K562 (cell line): ENCODE results near the gene ADAD1. TPM values are rescaled to one million over a fixed set of nuclear protein-coding genes. Genes with fewer than 3 reads are reported as not detected.
A peak's percentile ranks its signal among the peaks of the same experiment; 100 is the strongest.

Experiments used
- ATAC-seq: fragments of 200-7000 bp; cut with Tn5 transposase; 3 replicates; pipeline ENCODE4 v1.9.1; 2020; ENCODE audit warnings: moderate library complexity
- BruUV-seq: library from RNA; stranded (reverse); fragments of 400-500 nt; replicated peaks from 2 replicates; lab custom pipeline; 2021; lab: Mats Ljungman, UMichigan
- CTCF ChIA-PET: fragments of 300-600 bp; formaldehyde crosslinking; extraction: SDS; loops from one replicate; lab custom pipeline; 2021; ENCODE audit warnings: low intra/inter-chr PET ratio; lab: Yijun Ruan, JAX
- POLR2A ChIA-PET: fragments of 300-600, 350-650 bp; sonication (Branson Sonifier 250); formaldehyde crosslinking; extraction: SDS; loops from one replicate; lab custom pipeline; 2021; ENCODE audit warnings: antibody characterized with exemption, inconsistent platforms; lab: Yijun Ruan, JAX
- DNase-seq, 4 experiments: peaks; one replicate each; pipeline versions ENCODE4 v3.0.0 to v3.0.0-alpha.2; 2011 to 2018; ENCODE audit warnings: low spot score in 3 of 4, mixed read lengths in 3 of 4; ENCODE audit errors: extremely low read depth in 1 of 4
- FAIRE-seq: peaks from 2 replicates; lab custom pipeline; 2011; peaks lifted over from hg19 to GRCh38; lab: Jason Lieb, UNC
- H2AFZ ChIP-seq: 2 replicates; pipeline ENCODE4 v1.6.0; 2011; ENCODE audit warnings: low read depth, low read length, control low read depth, inconsistent platforms
- H3K27ac ChIP-seq: fragments of 200-600 bp; 3 replicates; pipeline ENCODE4 v1.8.0; 2011; ENCODE audit warnings: low read depth, mild to moderate bottlenecking, control low read depth, inconsistent platforms, low read length, moderate library complexity, mixed read lengths; ENCODE audit errors: extremely low read depth
- H3K27me3 ChIP-seq, 2 experiments: fragments of 300-600 bp in 1 of 2; 2 replicates in 1 of 2; 3 replicates in 1 of 2; pipeline versions ENCODE4 v1.6.0 to v1.8.0; 2011; ENCODE audit warnings: inconsistent platforms in 2 of 2, low read length in 2 of 2, mild to moderate bottlenecking in 1 of 2, mixed read lengths in 1 of 2, moderate library complexity in 1 of 2; ENCODE audit not compliant: control insufficient read depth in 2 of 2, insufficient read depth in 2 of 2
- H3K36me3 ChIP-seq: fragments of 300-600 bp; 3 replicates; pipeline ENCODE4 v1.8.0; 2011; ENCODE audit warnings: mild to moderate bottlenecking, low read length, inconsistent platforms; ENCODE audit not compliant: control insufficient read depth, insufficient read depth
- H3K4me1 ChIP-seq, 2 experiments: fragments of 200-600 bp in 1 of 2; replicated peaks in 1 of 2; 2 replicates in 1 of 2; 3 replicates in 1 of 2; pipeline versions ENCODE4 v1.5.1 to v1.8.0; 2011; ENCODE audit warnings: inconsistent platforms in 2 of 2, low read length in 2 of 2, mild to moderate bottlenecking in 1 of 2, mixed read lengths in 1 of 2, moderate library complexity in 1 of 2; ENCODE audit not compliant: control insufficient read depth in 2 of 2, insufficient read depth in 2 of 2
- H3K4me2 ChIP-seq: 2 replicates; pipeline ENCODE4 v1.6.1; 2011; ENCODE audit warnings: low read length, control low read depth, inconsistent platforms, mixed read lengths; ENCODE audit not compliant: insufficient read depth
- H3K4me3 ChIP-seq: fragments of 200-600 bp; sonication (generic), shearing (Covaris generic); 2 replicates; pipeline ENCODE4 v1.5.1; 2016; ENCODE audit warnings: control low read depth, inconsistent platforms
- H3K79me2 ChIP-seq: fragments of 200-600 bp; 3 replicates; pipeline ENCODE4 v1.8.0; 2011; ENCODE audit warnings: low read length, inconsistent platforms; ENCODE audit not compliant: control insufficient read depth, insufficient read depth
- H3K9ac ChIP-seq, 2 experiments: 2 replicates each; pipeline versions ENCODE4 v1.6.0 to v1.6.1; 2011; ENCODE audit warnings: low read depth in 2 of 2, low read length in 2 of 2, control low read depth in 1 of 2, inconsistent platforms in 1 of 2, mild to moderate bottlenecking in 1 of 2, mixed read lengths in 1 of 2; ENCODE audit not compliant: insufficient read depth in 1 of 2
- H3K9me1 ChIP-seq: one replicate; pipeline ENCODE4 v1.6.0; 2011; ENCODE audit warnings: inconsistent platforms, mild to moderate bottlenecking, low read length, moderate library complexity; ENCODE audit not compliant: control insufficient read depth, insufficient read depth
- H3K9me3 ChIP-seq: replicated peaks from 2 replicates; pipeline ENCODE4 v1.5.1; 2011; ENCODE audit warnings: low read depth, low read length, inconsistent platforms; ENCODE audit not compliant: control insufficient read depth, insufficient read depth
- H4K20me1 ChIP-seq: replicated peaks from 2 replicates; pipeline ENCODE4 v1.6.1; 2011; ENCODE audit warnings: low read length, inconsistent platforms, mixed read lengths; ENCODE audit not compliant: control insufficient read depth, insufficient read depth
- HSF4 ChIP-seq: fragments of 250-450 bp; sonication (Bioruptor Pico); IDR thresholded peaks from 2 replicates; pipeline ENCODE4 v2.1.2; 2022; ENCODE audit warnings: mild to moderate bottlenecking, moderate library complexity, borderline replicate concordance
- KLF1 ChIP-seq: fragments of 450-650 bp; IDR thresholded peaks from 2 replicates; pipeline ENCODE4 v1.6.1; 2016; ENCODE audit warnings: missing genetic modification characterization, missing compliant biosample characterization
- L3MBTL2 ChIP-seq: fragments of 450-650 bp; IDR thresholded peaks from 2 replicates; pipeline ENCODE4 v1.6.1; 2016; ENCODE audit warnings: mild to moderate bottlenecking, moderate library complexity
- MNT ChIP-seq, 2 experiments: fragments of 450-650 bp; conservative IDR thresholded peaks; 2 replicates each; pipeline ENCODE4 v1.6.1; 2017; ENCODE audit warnings: mild to moderate bottlenecking in 2 of 2, moderate library complexity in 2 of 2
- NR2C2 ChIP-seq, 2 experiments: fragments of 200-800 bp in 1 of 2; sonication (Bioruptor generic) in 1 of 2; sonication (generic) in 1 of 2; formaldehyde crosslinking in 1 of 2; IDR thresholded peaks; 2 replicates each; pipeline versions ENCODE4 v1.6.1 to v1.8.0; 2016 to 2022; ENCODE audit warnings: mild to moderate bottlenecking in 1 of 2, missing compliant biosample characterization in 1 of 2, missing genetic modification characterization in 1 of 2, missing genetic modification reagents in 1 of 2
- SNIP1 ChIP-seq: fragments of 450-650 bp; IDR thresholded peaks from 2 replicates; pipeline ENCODE4 v1.7.1; 2017; ENCODE audit warnings: low read depth, mild to moderate bottlenecking
- SNRNP70 ChIP-seq: fragments of 200-400 bp; formaldehyde crosslinking; optimal IDR thresholded peaks from 2 replicates; pipeline ENCODE3; 2017; ENCODE audit warnings: low read depth, low read length
- SP1 ChIP-seq: sonication (generic); formaldehyde crosslinking; IDR thresholded peaks from 2 replicates; pipeline ENCODE4 v1.8.1; 2022; ENCODE audit warnings: mild to moderate bottlenecking, missing genetic modification reagents
- TFAP4 ChIP-seq: sonication (generic); formaldehyde crosslinking; IDR thresholded peaks from 2 replicates; pipeline ENCODE4 v1.8.0; 2022; ENCODE audit warnings: missing genetic modification reagents, mild to moderate bottlenecking, moderate library complexity, borderline replicate concordance
- ZNF318 ChIP-seq, 2 experiments: fragments of 450-650 bp; IDR thresholded peaks; 2 replicates each; pipeline ENCODE4 v1.6.1; 2016; ENCODE audit warnings: mild to moderate bottlenecking in 2 of 2, borderline replicate concordance in 1 of 2, low read depth in 1 of 2, moderate library complexity in 1 of 2
- ZNF41 ChIP-seq: fragments of 250-450 bp; sonication (Bioruptor Pico); conservative IDR thresholded peaks from 2 replicates; pipeline ENCODE4 v1.4.0; 2020; ENCODE audit warnings: mild to moderate bottlenecking
- WGBS: fragments of 100-300 bp; shearing (Covaris generic); methylation state at CpG from one replicate; pipeline ENCODE4 v1.1.6; 2016; ENCODE audit warnings: low coverage, mixed read lengths; ENCODE audit not compliant: insufficient coverage; ENCODE audit errors: missing lambda C conversion rate; 5-methylcytosine and 5-hydroxymethylcytosine counted together
- in situ Hi-C: fragments of 300-500 bp; cut with MboI; formaldehyde crosslinking; loops from 4 replicates; pipeline ENCODE4 v1.15.0; 2018; ENCODE audit warnings: inconsistent platforms, mixed read lengths
- intact Hi-C: fragments of 100-400 bp; cut with micrococcal nuclease; formaldehyde crosslinking; loops from 2 replicates; pipeline ENCODE4 v1.14.2; 2022
- polyA plus RNA-seq, 8 experiments: library from polyadenylated mRNA; depleted of rRNA in 4 of 8; stranded (reverse) in 5 of 8; unstranded in 3 of 8; fragments of >200 nt; fragmentation: Nextera tagmentation in 2 of 8; fragmentation: Illumina TruSeq in 1 of 8; extraction: Ambion mirVana in 2 of 8; extraction: Trizol in 1 of 8; gene quantifications; 2 replicates each; pipeline versions ENCODE4 v1.2.1 to v1.2.3, GENCODE V29; 2011 to 2014; ENCODE audit warnings: inconsistent platforms in 1 of 8, missing spikeins in 1 of 8
- total RNA-seq, 7 experiments: library from RNA; depleted of rRNA in 6 of 7; stranded (reverse); fragments of >200 nt in 6 of 7; fragmentation: Illumina TruSeq in 2 of 7; extraction: Trizol in 2 of 7; gene quantifications; 2 replicates each; pipeline versions ENCODE4 v1.2.1 to v1.2.3, GENCODE V29; 2011 to 2021; ENCODE audit warnings: low replicate concordance in 1 of 7

Gene ADAD1
- total and polyA plus RNA-seq, 9 of the 15 experiments (the other 6 are each of a cell fraction or from before 2014, with no cell fraction given): not detected

DNA sequence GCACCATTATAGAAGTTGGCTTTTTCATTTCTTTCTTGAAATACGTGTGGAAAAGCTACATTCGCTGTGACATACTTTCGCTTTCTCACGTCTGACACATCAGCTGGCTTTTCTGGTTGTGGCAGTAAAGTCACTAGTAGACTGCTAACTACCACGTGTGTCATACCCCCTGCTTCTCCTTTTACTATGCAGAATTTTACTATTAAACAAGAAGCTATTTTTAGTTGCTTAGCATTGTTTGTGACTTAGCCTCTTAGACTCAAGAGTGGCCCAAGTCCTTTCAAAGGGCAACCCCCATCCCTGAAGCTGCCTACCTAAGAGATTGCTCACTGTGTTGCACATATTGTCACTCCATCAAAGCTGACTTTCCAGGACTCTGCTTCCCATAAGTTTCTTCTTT, 79.8 kb downstream of the ADAD1 start:
- Histone ChIP-seq H4K20me1 (no peaks in the 10 kb centered on the region), H3K36me3 (no peaks in the 10 kb centered on the region), H2AFZ (peak overlapping the region; percentile 97), H3K79me2 (no peaks in the 10 kb centered on the region), H3K27me3 (no peaks in the 10 kb centered on the region), H3K9me3 (no peaks in the 10 kb centered on the region), H3K4me1 (no peaks in the 10 kb centered on the region; a peak in 1 of 5 replicates), H3K4me3 (peak overlapping the region; percentile 32), H3K9ac (peak overlapping the region in 1 of 2 experiments; percentile 43; a peak in 2 of 4 replicates), H3K27ac (peak overlapping the region; percentile 51), H3K9me1 (no peaks in the 10 kb centered on the region), H3K4me2 (peak overlapping the region; percentile 73)
- ChIA-PET POLR2A (interaction anchor here (1.1 kb wide), 1 partner anchor 14 kb away, joined by 3 read pairs; no protein-coding TSS in a partner anchor), CTCF (no interaction called here)
- FAIRE-seq (peak; percentile 19), DNase-seq (peak in 1 of 4 experiments; percentile 33), ATAC-seq (peak; percentile 84)
- in situ Hi-C loops (no loop called here), intact Hi-C loops (no loop called here)
- 7% methylated on average over 5 of the region's 5 CpGs for WGBS
- no TSS peak for BruUV-seq
- TF ChIP-seq SNRNP70: no peak
- no peak; the same call in 1 of the 2 replicates for TF ChIP-seq TFAP4 (CRISPR knock-in tag)
- TF ChIP-seq NR2C2 (CRISPR knock-in tag; IDR thresholded peaks at IDR 0.05): no peak
- TF ChIP-seq NR2C2 (tag; IDR thresholded peaks at IDR 0.05): no peak
- TF ChIP-seq SNIP1: no peak
- TF ChIP-seq SP1 (CRISPR knock-in tag): no peak
- TF ChIP-seq L3MBTL2: 0 out of 2 replicates have a peak, but pooled peaks have one; percentile 16
- no peak for TF ChIP-seq ZNF41 (CRISPR knock-in tag)
- 0 out of 4 replicates have a peak, but pooled peaks of 1 of the 2 experiments have one; percentile 23 for TF ChIP-seq ZNF318 (IDR thresholded peaks at IDR 0.05; ENCODE audit: borderline replicate concordance in 1 of 2, low read depth in 1 of 2)
- TF ChIP-seq HSF4: no peak
- TF ChIP-seq MNT (conservative IDR thresholded peaks at IDR 0.05): 0 out of 4 replicates have a peak, but pooled peaks of 1 of the 2 experiments have one; percentile 32
- no peak for TF ChIP-seq KLF1 (tag)
